Measurements from ENCODE around the gene LAMP5.
A peak's percentile ranks its signal among the peaks of the same experiment; 100 is the strongest.

LAMP5 gene

GRCh38 chr20:9520086-9520485 is 5.7 kb downstream of the LAMP5 start:
- in situ Hi-C loops (cut with HindIII; ENCODE audit: low pct_unique_long_range_greater_than_20kb, low sequenced_read_pairs) = no loop called here
- DNase-seq (ENCODE audit: low read depth in 1 of 2, low spot score in 1 of 2) = no peak
- no peak for TF ChIP-seq JUND (IDR thresholded peaks at IDR 0.05; ENCODE audit: low read depth)

- in situ Hi-C loops (cut with HindIII; ENCODE audit: low pct_unique_long_range_greater_than_20kb, low sequenced_read_pairs) = no loop called here
- no peak for TF ChIP-seq JUND (IDR thresholded peaks at IDR 0.05; ENCODE audit: low read depth)
- no peak for DNase-seq (ENCODE audit: low read depth in 1 of 2, low spot score in 1 of 2)
Observed at GRCh38 chr20:9523636-9524035, 9.2 kb downstream of the LAMP5 start.

GRCh38 chr20:9531581-9531980 is 17.2 kb downstream of the LAMP5 start:
- in situ Hi-C loops (cut with HindIII; ENCODE audit: low pct_unique_long_range_greater_than_20kb, low sequenced_read_pairs) = no loop called here
- peak in 1 of 2 experiments; percentile 70 for DNase-seq (ENCODE audit: low read depth in 1 of 2, low spot score in 1 of 2)
- TF ChIP-seq JUND (IDR thresholded peaks at IDR 0.05; ENCODE audit: low read depth) = no peak

- no peak for TF ChIP-seq JUND (IDR thresholded peaks at IDR 0.05; ENCODE audit: low read depth)
- in situ Hi-C loops (cut with HindIII; ENCODE audit: low pct_unique_long_range_greater_than_20kb, low sequenced_read_pairs) = no loop called here
- DNase-seq (ENCODE audit: low read depth in 1 of 2, low spot score in 1 of 2) = peak in 1 of 2 experiments; percentile 52
Observed at GRCh38 chr20:9532069-9532838, 17.9 kb downstream of the LAMP5 start.

- in situ Hi-C loops (cut with HindIII; ENCODE audit: low pct_unique_long_range_greater_than_20kb, low sequenced_read_pairs) = no loop called here
- TF ChIP-seq JUND (IDR thresholded peaks at IDR 0.05; ENCODE audit: low read depth) = no peak
- DNase-seq (ENCODE audit: low read depth in 1 of 2, low spot score in 1 of 2) = no peak
Observed at GRCh38 chr20:9534025-9534424, 19.6 kb downstream of the LAMP5 start.

- in situ Hi-C loops (cut with HindIII; ENCODE audit: low pct_unique_long_range_greater_than_20kb, low sequenced_read_pairs) = no loop called here
- TF ChIP-seq JUND (IDR thresholded peaks at IDR 0.05; ENCODE audit: low read depth) = no peak
- DNase-seq (ENCODE audit: low read depth in 1 of 2, low spot score in 1 of 2) = no peak
Observed at GRCh38 chr20:9535449-9535848, 21.1 kb downstream of the LAMP5 start.

- no peak for TF ChIP-seq JUND (IDR thresholded peaks at IDR 0.05; ENCODE audit: low read depth)
- no peak for DNase-seq (ENCODE audit: low read depth in 1 of 2, low spot score in 1 of 2)
- in situ Hi-C loops (cut with HindIII; ENCODE audit: low pct_unique_long_range_greater_than_20kb, low sequenced_read_pairs) = no loop called here
Observed at GRCh38 chr20:9543214-9543613, 28.8 kb downstream of the LAMP5 start.

- no peak for TF ChIP-seq JUND (IDR thresholded peaks at IDR 0.05; ENCODE audit: low read depth)
- in situ Hi-C loops (cut with HindIII; ENCODE audit: low pct_unique_long_range_greater_than_20kb, low sequenced_read_pairs) = no loop called here
- DNase-seq (ENCODE audit: low read depth in 1 of 2, low spot score in 1 of 2) = no peak
Observed at GRCh38 chr20:9550283-9550682, 35.9 kb downstream of the LAMP5 start.

GRCh38 chr20:9550871-9551270 is 36.5 kb downstream of the LAMP5 start:
- no peak for DNase-seq (ENCODE audit: low read depth in 1 of 2, low spot score in 1 of 2)
- in situ Hi-C loops (cut with HindIII; ENCODE audit: low pct_unique_long_range_greater_than_20kb, low sequenced_read_pairs) = no loop called here
- no peak for TF ChIP-seq JUND (IDR thresholded peaks at IDR 0.05; ENCODE audit: low read depth)

- in situ Hi-C loops (cut with HindIII; ENCODE audit: low pct_unique_long_range_greater_than_20kb, low sequenced_read_pairs) = no loop called here
- no peak for DNase-seq (ENCODE audit: low read depth in 1 of 2, low spot score in 1 of 2)
- no peak for TF ChIP-seq JUND (IDR thresholded peaks at IDR 0.05; ENCODE audit: low read depth)
Observed at GRCh38 chr20:9551808-9552550, 37.6 kb downstream of the LAMP5 start.

- no peak for TF ChIP-seq JUND (IDR thresholded peaks at IDR 0.05; ENCODE audit: low read depth)
- DNase-seq (ENCODE audit: low read depth in 1 of 2, low spot score in 1 of 2) = no peak
- in situ Hi-C loops (cut with HindIII; ENCODE audit: low pct_unique_long_range_greater_than_20kb, low sequenced_read_pairs) = no loop called here
Observed at GRCh38 chr20:9555781-9556180, 41.4 kb downstream of the LAMP5 start.

- in situ Hi-C loops (cut with HindIII; ENCODE audit: low pct_unique_long_range_greater_than_20kb, low sequenced_read_pairs) = no loop called here
- no peak for DNase-seq (ENCODE audit: low read depth in 1 of 2, low spot score in 1 of 2)
- TF ChIP-seq JUND (IDR thresholded peaks at IDR 0.05; ENCODE audit: low read depth) = no peak
Observed at GRCh38 chr20:9557411-9557810, 43.0 kb downstream of the LAMP5 start.

GRCh38 chr20:9565910-9566550 is 51.6 kb downstream of the LAMP5 start:
- in situ Hi-C loops (cut with HindIII; ENCODE audit: low pct_unique_long_range_greater_than_20kb, low sequenced_read_pairs) = no loop called here
- no peak for TF ChIP-seq JUND (IDR thresholded peaks at IDR 0.05; ENCODE audit: low read depth)

More at GRCh38 chr20:9565910-9566550, 51.6 kb downstream of the LAMP5 start:
- DNase-seq (ENCODE audit: low read depth in 1 of 2, low spot score in 1 of 2) = no peak
